ENCODE data around the gene TMPRSS15. TPM values are rescaled to one million over a fixed set of nuclear protein-coding genes. Genes with fewer than 3 reads are reported as not detected.

The TMPRSS15 gene
- total RNA-seq, 1 experiment from 2014 or later, result not detected

DNA sequence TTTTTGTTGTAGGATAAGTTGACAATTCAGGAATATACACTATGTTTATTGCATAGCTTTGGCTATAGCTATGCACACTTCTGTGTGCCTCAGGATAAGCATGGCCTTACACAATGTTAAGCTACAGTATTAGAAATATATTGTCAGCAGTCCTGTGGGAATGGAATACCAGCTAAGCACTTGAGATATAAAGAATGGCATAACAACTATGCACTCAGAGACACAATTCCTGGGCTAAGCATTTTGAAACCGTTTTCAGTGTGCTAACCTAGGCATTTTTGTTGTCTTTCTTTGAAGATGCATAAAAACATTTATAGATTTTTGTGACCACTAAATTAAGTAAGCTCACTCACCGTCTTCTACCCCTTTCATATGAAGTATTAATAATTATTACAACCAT lies 46.8 kb downstream of the TMPRSS15 start:
- ChIA-PET CTCF (no interaction called here), POLR2A (ENCODE audit: low non-redundant PET) (no interaction called here)
- no peak overlapping the region for H3K27ac ChIP-seq (ENCODE audit: low read depth, low read length, poor library complexity, severe bottlenecking)
- no peak overlapping the region for H3K4me3 ChIP-seq (ENCODE audit: low read depth, low read length, poor library complexity, severe bottlenecking)
- no peaks in the 10 kb centered on the region for H3K27me3 ChIP-seq (replicated peaks; ENCODE audit: insufficient read depth, low read depth, low read length, poor library complexity)
- H3K9me3 ChIP-seq (ENCODE audit: low read depth, low read length, poor library complexity, severe bottlenecking), result no peaks in the 10 kb centered on the region
- no peaks in the 10 kb centered on the region for H3K36me3 ChIP-seq (ENCODE audit: insufficient read depth, low read length, poor library complexity, severe bottlenecking)
- DNase-seq (ENCODE audit: low spot score), result no peak
- no peak for TF ChIP-seq EZH2 (IDR thresholded peaks at IDR 0.05; ENCODE audit: borderline replicate concordance, low read depth, low read length, poor library complexity, severe bottlenecking)
- TF ChIP-seq, protein P1, sequence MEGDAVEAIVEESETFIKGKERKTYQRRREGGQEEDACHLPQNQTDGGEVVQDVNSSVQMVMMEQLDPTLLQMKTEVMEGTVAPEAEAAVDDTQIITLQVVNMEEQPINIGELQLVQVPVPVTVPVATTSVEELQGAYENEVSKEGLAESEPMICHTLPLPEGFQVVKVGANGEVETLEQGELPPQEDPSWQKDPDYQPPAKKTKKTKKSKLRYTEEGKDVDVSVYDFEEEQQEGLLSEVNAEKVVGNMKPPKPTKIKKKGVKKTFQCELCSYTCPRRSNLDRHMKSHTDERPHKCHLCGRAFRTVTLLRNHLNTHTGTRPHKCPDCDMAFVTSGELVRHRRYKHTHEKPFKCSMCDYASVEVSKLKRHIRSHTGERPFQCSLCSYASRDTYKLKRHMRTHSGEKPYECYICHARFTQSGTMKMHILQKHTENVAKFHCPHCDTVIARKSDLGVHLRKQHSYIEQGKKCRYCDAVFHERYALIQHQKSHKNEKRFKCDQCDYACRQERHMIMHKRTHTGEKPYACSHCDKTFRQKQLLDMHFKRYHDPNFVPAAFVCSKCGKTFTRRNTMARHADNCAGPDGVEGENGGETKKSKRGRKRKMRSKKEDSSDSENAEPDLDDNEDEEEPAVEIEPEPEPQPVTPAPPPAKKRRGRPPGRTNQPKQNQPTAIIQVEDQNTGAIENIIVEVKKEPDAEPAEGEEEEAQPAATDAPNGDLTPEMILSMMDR (conservative IDR thresholded peaks at IDR 0.05; ENCODE audit: low read depth, low read length), result no peak
- intact Hi-C loops (cut with micrococcal nuclease; ENCODE audit: unreplicated experiment), result no loop called here
- no TSS peak for BruUV-seq (replicated peaks)
- H3K4me1 ChIP-seq (ENCODE audit: insufficient read depth, low read length, poor library complexity, severe bottlenecking), result no peaks in the 10 kb centered on the region

DNA sequence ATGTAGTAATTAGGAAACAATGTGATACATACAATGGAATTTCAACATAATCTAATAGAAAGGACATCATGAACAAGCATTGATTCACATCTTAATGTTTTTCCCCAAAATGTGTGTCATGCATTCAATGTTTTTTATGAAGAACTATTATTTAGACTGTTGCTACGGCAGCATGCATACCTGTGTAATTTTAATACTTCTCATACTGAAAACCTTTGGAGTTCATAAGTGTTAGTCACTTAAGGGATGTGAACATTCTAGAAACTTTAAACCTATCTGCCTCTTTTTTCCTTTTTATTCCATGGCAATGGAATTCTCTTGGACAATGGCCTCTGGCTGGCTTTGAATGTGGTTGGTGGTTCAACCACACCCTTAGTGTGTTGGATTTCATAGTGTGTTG lies 48.6 kb downstream of the TMPRSS15 start:
- ChIA-PET POLR2A (ENCODE audit: low non-redundant PET) (no interaction called here), CTCF (no interaction called here)
- intact Hi-C loops (cut with micrococcal nuclease; ENCODE audit: unreplicated experiment), result no loop called here
- Histone ChIP-seq H3K4me1 (ENCODE audit: insufficient read depth, low read length, poor library complexity, severe bottlenecking) (no peaks in the 10 kb centered on the region), H3K4me3 (ENCODE audit: low read depth, low read length, poor library complexity, severe bottlenecking) (no peak overlapping the region), H3K9me3 (ENCODE audit: low read depth, low read length, poor library complexity, severe bottlenecking) (no peaks in the 10 kb centered on the region), H3K27me3 (replicated peaks; ENCODE audit: insufficient read depth, low read depth, low read length, poor library complexity) (no peaks in the 10 kb centered on the region), H3K36me3 (ENCODE audit: insufficient read depth, low read length, poor library complexity, severe bottlenecking) (no peaks in the 10 kb centered on the region), H3K27ac (ENCODE audit: low read depth, low read length, poor library complexity, severe bottlenecking) (no peak overlapping the region)
- TF ChIP-seq EZH2 (IDR thresholded peaks at IDR 0.05; ENCODE audit: borderline replicate concordance, low read depth, low read length, poor library complexity, severe bottlenecking), result no peak
- TF ChIP-seq, protein P1 (conservative IDR thresholded peaks at IDR 0.05; ENCODE audit: low read depth, low read length), result no peak
- BruUV-seq (replicated peaks), result no TSS peak
- no peak for DNase-seq (ENCODE audit: low spot score)

DNA sequence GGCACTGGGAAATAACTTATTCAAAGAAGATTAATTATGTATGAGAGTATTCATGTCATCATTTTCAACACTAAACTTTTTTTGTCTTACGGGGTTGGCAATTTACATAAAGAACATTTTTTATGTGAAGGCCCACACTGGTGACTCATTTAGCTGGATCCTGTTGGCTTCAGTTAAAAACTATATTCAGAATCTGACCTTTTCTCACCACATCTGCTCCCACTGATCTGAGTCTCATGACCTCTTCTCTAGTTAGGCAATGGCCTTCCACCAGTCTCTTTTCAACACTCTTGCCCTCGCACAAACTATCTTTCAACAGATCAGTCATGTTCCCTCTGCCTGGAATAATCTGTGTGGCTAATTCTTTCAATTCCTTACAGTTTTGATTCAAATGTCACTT lies 53.4 kb downstream of the TMPRSS15 start:
- Histone ChIP-seq H3K36me3 (ENCODE audit: insufficient read depth, low read length, poor library complexity, severe bottlenecking) (no peaks in the 10 kb centered on the region), H3K27me3 (replicated peaks; ENCODE audit: insufficient read depth, low read depth, low read length, poor library complexity) (no peaks in the 10 kb centered on the region), H3K4me1 (ENCODE audit: insufficient read depth, low read length, poor library complexity, severe bottlenecking) (no peaks in the 10 kb centered on the region), H3K9me3 (ENCODE audit: low read depth, low read length, poor library complexity, severe bottlenecking) (no peaks in the 10 kb centered on the region), H3K27ac (ENCODE audit: low read depth, low read length, poor library complexity, severe bottlenecking) (no peak overlapping the region), H3K4me3 (ENCODE audit: low read depth, low read length, poor library complexity, severe bottlenecking) (no peak overlapping the region)
- no TSS peak for BruUV-seq (replicated peaks)
- DNase-seq (ENCODE audit: low spot score), result no peak
- intact Hi-C loops (cut with micrococcal nuclease; ENCODE audit: unreplicated experiment), result no loop called here
- TF ChIP-seq, protein P1 (conservative IDR thresholded peaks at IDR 0.05; ENCODE audit: low read depth, low read length), result no peak
- no peak for TF ChIP-seq EZH2 (IDR thresholded peaks at IDR 0.05; ENCODE audit: borderline replicate concordance, low read depth, low read length, poor library complexity, severe bottlenecking)
- ChIA-PET POLR2A (ENCODE audit: low non-redundant PET) (no interaction called here), CTCF (no interaction called here)

All from A673 (cell line).